Ovary (tissue), 9 donors: ENCODE results near the gene PEX7. TPM values are rescaled to one million over a fixed set of nuclear protein-coding genes. Genes with fewer than 3 reads are reported as not detected.

Experiments
- DNase-seq, 5 donors: peaks; one replicate each; pipeline ENCODE4 v3.0.0-alpha.2; 2019 to 2020
- H3K27ac ChIP-seq, 2 donors: fragments of 200-600 bp; one replicate each; pipeline versions ENCODE4 v1.5.1 to v1.8.0; 2019 to 2022
- H3K27me3 ChIP-seq: fragments of 200-600 bp; one replicate; pipeline ENCODE4 v1.8.0; 2022
- H3K36me3 ChIP-seq: fragments of 200-600 bp; sonication (generic); one replicate; pipeline ENCODE4 v1.5.1; 2019
- H3K4me1 ChIP-seq: one replicate; pipeline ENCODE4 v1.8.1; 2013; ENCODE audit warnings: mild to moderate bottlenecking, moderate library complexity; ENCODE audit not compliant: insufficient read depth
- H3K4me3 ChIP-seq: fragments of 200-600 bp; sonication (generic); one replicate; pipeline ENCODE4 v1.5.1; 2017
- H3K9me3 ChIP-seq, 2 donors: fragments of 200-600 bp in 1 of 2; sonication (generic) in 1 of 2; one replicate each; pipeline versions ENCODE4 v1.5.1 to v1.8.1; 2013 to 2019; ENCODE audit warnings: mild to moderate bottlenecking in 1 of 2, moderate library complexity in 1 of 2
- CTCF ChIP-seq, 3 donors: fragments of 450-650 bp in 2 of 3; fragments of 200-600 bp in 1 of 3; IDR thresholded peaks; one replicate each; pipeline versions ENCODE4 v1.5.1 to v1.8.0; 2016 to 2022; ENCODE audit warnings: antibody characterized with exemption in 3 of 3, mild to moderate bottlenecking in 1 of 3
- EP300 ChIP-seq: sonication (generic); formaldehyde crosslinking; IDR thresholded peaks from one replicate; pipeline ENCODE4 v1.6.1; 2017; ENCODE audit warnings: antibody characterized with exemption
- POLR2A ChIP-seq: fragments of 450-650 bp; IDR thresholded peaks from one replicate; pipeline ENCODE4 v1.6.1; 2017; ENCODE audit warnings: antibody characterized with exemption, mild to moderate bottlenecking, moderate library complexity
- WGBS, 3 donors: extraction: QIAGEN DNeasy Blood & Tissue Kit in 1 of 3; methylation state at CpG; one replicate each; pipeline versions ENCODE4 v1.1.5 to v1.1.7; 2013 to 2017; 5-methylcytosine and 5-hydroxymethylcytosine counted together
- intact Hi-C, 4 donors: fragments of 100-400 bp; cut with DNase I; formaldehyde crosslinking; loops; one replicate each; pipeline versions ENCODE4 v1.11.0 to v1.15.1; 2022 to 2023
- polyA plus RNA-seq, 2 donors: library from polyadenylated mRNA; stranded (reverse); fragments of 200-250 nt in 1 of 2; fragments of 350-450 nt in 1 of 2; fragmentation: Illumina TruSeq in 1 of 2; extraction: RNeasy Lipid Tissue Mini Kit (QIAGEN cat#74804) in 1 of 2; gene quantifications; one replicate each; pipeline ENCODE4 v1.2.3, GENCODE V29; 2013 to 2014
- total RNA-seq, 7 donors: library from RNA; depleted of rRNA in 2 of 7; stranded (reverse); fragments of >200 nt in 2 of 7; fragmentation: NEBNext Ultra II Directional in 3 of 7; extraction: Animal tissue kit (Norgen Biotek cat#: 25700) in 3 of 7; gene quantifications; one replicate each; pipeline versions ENCODE4 v1.1.0 to v1.2.4, GENCODE V29; 2016 to 2023
- donor health status: DM: no; HTN: no; CAD: no; lungs with moderate emphysema.
- donor health status: DM: no; HTN: no; CAD: no.
- donor health status: Bipolar disorder and iron deficiency.
- donor health status: DM: yes; HTN: yes; CAD: no.
- donor health status: DM: no; HTN: no; CAD: no.
- donor health status: DM: yes; HTN: yes; CAD: no.

PEX7 gene
- total and polyA plus RNA-seq, 9 donors: 5.7 to 13.8 (median 7.2) TPM

GRCh38 chr6:136783495-136784270, 38.7 kb upstream of the PEX7 start:
- H3K27ac ChIP-seq: no peak overlapping the region
- intact Hi-C loops: no loop called here
- H3K36me3 ChIP-seq: no peaks in the 10 kb centered on the region
- no peaks in the 10 kb centered on the region for H3K9me3 ChIP-seq
- no peak for DNase-seq
- no peak for TF ChIP-seq CTCF (IDR thresholded peaks at IDR 0.05)
- TF ChIP-seq POLR2A: no peak
- peaks cover 37% of the 10 kb centered on the region for H3K4me1 ChIP-seq
- no peak overlapping the region for H3K4me3 ChIP-seq
- H3K27me3 ChIP-seq: no peaks in the 10 kb centered on the region
- 74 to 80% (median 79%) methylated on average over 9 of the region's 9 CpGs for WGBS, 3 donors

DNA sequence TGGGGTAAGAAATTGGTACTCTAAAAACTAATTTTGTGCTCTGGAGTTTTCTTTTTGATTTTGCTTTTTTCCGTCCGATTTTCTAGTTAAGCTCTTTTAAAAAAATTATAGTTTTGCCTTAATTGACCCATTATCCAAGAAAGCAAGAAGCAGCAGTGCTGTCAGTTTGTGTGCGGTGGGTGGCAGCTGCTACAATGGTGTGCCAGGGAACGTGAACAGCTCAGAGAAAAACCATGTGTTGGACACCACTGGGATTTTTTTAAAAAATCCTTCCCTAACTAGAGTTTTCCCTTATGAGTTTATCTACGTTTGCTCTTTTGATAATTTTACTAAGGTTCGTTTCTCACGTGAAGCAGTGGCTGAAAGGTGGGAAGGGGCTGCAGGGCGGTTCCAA, 38.1 kb upstream of the PEX7 start:
- peaks cover 37% of the 10 kb centered on the region for H3K4me1 ChIP-seq

DNA sequence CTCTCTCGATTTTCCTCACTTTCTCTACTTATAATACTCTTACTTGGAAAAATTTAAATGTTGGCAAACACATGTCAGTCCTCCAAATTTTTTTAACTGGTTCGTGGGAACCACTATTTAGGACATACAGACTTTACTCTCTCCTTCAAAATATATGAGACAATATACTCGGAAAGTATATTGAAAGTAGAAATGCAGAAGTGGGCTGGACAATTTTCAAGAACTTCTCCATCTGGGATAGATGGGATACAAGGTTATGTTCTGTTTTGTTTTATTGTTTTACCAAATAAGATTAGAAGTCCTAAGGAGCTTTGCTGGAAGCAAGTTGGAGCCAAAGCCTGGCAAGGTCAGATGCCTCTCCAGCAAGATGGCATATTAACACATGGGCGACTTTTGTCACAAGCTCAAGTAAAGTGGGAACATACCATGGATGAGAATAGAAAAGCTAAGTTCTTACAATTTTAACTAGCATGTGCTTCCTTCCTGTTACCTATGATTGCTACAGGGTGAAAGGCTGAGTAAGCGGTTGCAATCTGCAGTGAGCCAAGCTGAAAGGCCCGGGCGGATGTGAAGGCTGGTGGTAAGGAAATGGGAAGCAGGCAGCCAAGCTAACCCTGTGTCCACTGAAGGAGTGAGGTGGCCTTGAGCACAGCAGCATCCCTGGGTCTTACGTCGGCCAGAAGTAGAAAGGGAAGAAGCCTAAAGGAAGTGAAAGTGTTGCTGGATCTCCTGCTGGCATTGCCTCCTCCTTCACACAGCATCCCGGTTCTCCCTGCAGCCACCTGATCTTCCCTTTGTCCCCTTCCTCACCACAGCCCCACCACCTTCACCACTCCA, 37.3 kb upstream of the PEX7 start:
- DNase-seq: peak; percentile 44 to 66 (median 59)
- Histone ChIP-seq H3K4me1 (peaks cover 35% of the 10 kb centered on the region), H3K27me3 (no peaks in the 10 kb centered on the region), H3K36me3 (no peaks in the 10 kb centered on the region), H3K4me3 (peak overlapping the region; percentile 11), H3K9me3 (no peaks in the 10 kb centered on the region), H3K27ac (peak overlapping the region in 1 of 2 donors; percentile 33)
- 21 to 51% (median 30%) methylated on average over 10 of the region's 10 CpGs for WGBS, 3 donors
- intact Hi-C loops: no loop called here
- TF ChIP-seq POLR2A: no peak
- TF ChIP-seq EP300: no peak
- no peak for TF ChIP-seq CTCF (IDR thresholded peaks at IDR 0.05)

More for the DNA sequence above, 38.1 kb upstream of the PEX7 start:
- Histone ChIP-seq H3K9me3 (no peaks in the 10 kb centered on the region), H3K27ac (peak overlapping the region in 1 of 2 donors; percentile 24), H3K4me3 (no peak overlapping the region), H3K27me3 (no peaks in the 10 kb centered on the region), H3K36me3 (no peaks in the 10 kb centered on the region)
- TF ChIP-seq EP300: no peak
- no peak for TF ChIP-seq CTCF (IDR thresholded peaks at IDR 0.05)
- no peak for TF ChIP-seq POLR2A
- intact Hi-C loops: no loop called here
- 34 to 57% (median 55%) methylated on average over 8 of the region's 8 CpGs for WGBS, 3 donors
- no peak for DNase-seq

DNA sequence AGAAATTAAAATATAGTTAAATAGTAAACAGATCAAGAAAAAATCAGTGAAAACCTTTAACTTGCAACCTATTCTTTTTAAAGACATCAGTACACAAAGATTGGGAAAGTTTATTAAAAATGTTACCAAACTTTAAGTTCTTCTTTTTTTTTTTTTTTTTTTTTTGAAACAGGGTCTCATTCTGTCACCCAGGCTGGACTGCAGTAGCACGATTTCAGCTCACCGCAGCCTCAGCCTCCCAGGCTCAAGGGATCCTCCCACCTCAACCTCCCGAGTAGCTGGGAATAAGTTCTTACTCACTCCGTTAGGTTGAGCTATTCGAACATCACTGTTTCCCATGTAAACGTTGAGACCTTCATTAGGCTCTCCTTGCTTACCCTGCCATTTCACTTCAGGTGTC, 35.7 kb upstream of the PEX7 start:
- no peak overlapping the region for H3K27ac ChIP-seq
- intact Hi-C loops: no loop called here
- H3K4me1 ChIP-seq: peaks cover 33% of the 10 kb centered on the region
- TF ChIP-seq EP300: no peak
- no peak for TF ChIP-seq CTCF (IDR thresholded peaks at IDR 0.05)
- TF ChIP-seq POLR2A: no peak
- H3K9me3 ChIP-seq: no peaks in the 10 kb centered on the region
- no peak for DNase-seq
- WGBS, 3 donors: 74 to 92% (median 81%) methylated on average over 6 of the region's 6 CpGs
- no peaks in the 10 kb centered on the region for H3K27me3 ChIP-seq
- peak overlapping the region; percentile 63 for H3K4me3 ChIP-seq
- H3K36me3 ChIP-seq: no peaks in the 10 kb centered on the region
